ENCODE data around the gene HSPB1.
"Not testable (repeated sequence)": the region's sequence is repeated elsewhere in the genome, so short reads cannot be mapped to it uniquely, and the experiment has no call there.

Gene HSPB1

GRCh38 chr7:76281706-76282343 is 20.6 kb upstream of the HSPB1 start:
- DNase-seq (ENCODE audit: low read depth in 2 of 2): no peak

- no peak for DNase-seq (ENCODE audit: low read depth in 2 of 2)
Measured at GRCh38 chr7:76282344-76283253, 19.9 kb upstream of the HSPB1 start.

GRCh38 chr7:76283254-76284159 is 19.0 kb upstream of the HSPB1 start:
- no peak for DNase-seq (ENCODE audit: low read depth in 2 of 2)

GRCh38 chr7:76285604-76286374 is 16.7 kb upstream of the HSPB1 start:
- DNase-seq (ENCODE audit: low read depth in 2 of 2): no peak

GRCh38 chr7:76286842-76287403 is 15.6 kb upstream of the HSPB1 start:
- no peak for DNase-seq (ENCODE audit: low read depth in 2 of 2)

- DNase-seq (ENCODE audit: low read depth in 2 of 2): not testable (repeated sequence)
Measured at GRCh38 chr7:76290847-76291350, 11.6 kb upstream of the HSPB1 start.

- DNase-seq (ENCODE audit: low read depth in 2 of 2): peak; percentile 84 to 93
Measured at GRCh38 chr7:76291351-76292212, 10.9 kb upstream of the HSPB1 start.

GRCh38 chr7:76292213-76292573 is 10.3 kb upstream of the HSPB1 start:
- DNase-seq (ENCODE audit: low read depth in 2 of 2): no peak

- DNase-seq (ENCODE audit: low read depth in 2 of 2): not testable (repeated sequence)
Measured at GRCh38 chr7:76292911-76293310, 9.6 kb upstream of the HSPB1 start.

- DNase-seq (ENCODE audit: low read depth in 2 of 2): no peak
Measured at GRCh38 chr7:76293407-76293901, 9.0 kb upstream of the HSPB1 start.

- no peak for DNase-seq (ENCODE audit: low read depth in 2 of 2)
Measured at GRCh38 chr7:76294344-76295024, 8.0 kb upstream of the HSPB1 start.

- no peak for DNase-seq (ENCODE audit: low read depth in 2 of 2)
Measured at GRCh38 chr7:76296743-76297740, 5.4 kb upstream of the HSPB1 start.

GRCh38 chr7:76300166-76300731 is 2.2 kb upstream of the HSPB1 start:
- DNase-seq (ENCODE audit: low read depth in 2 of 2): no peak

GRCh38 chr7:76301000-76301399 is 1.5 kb upstream of the HSPB1 start:
- DNase-seq (ENCODE audit: low read depth in 2 of 2): no peak

GRCh38 chr7:76303202-76304147 is 1.0 kb downstream of the HSPB1 start:
- DNase-seq (ENCODE audit: low read depth in 2 of 2): peak; percentile 57 to 65

GRCh38 chr7:76304888-76305375 is 2.5 kb downstream of the HSPB1 start:
- no peak for DNase-seq (ENCODE audit: low read depth in 2 of 2)
